ENCODE data around the gene HEY2.

- TF ChIP-seq CTCF (IDR thresholded peaks at IDR 0.05 in 2 of 3, conservative IDR thresholded peaks at IDR 0.05 in 1 of 3; ENCODE audit: control insufficient read depth in 2 of 3, extremely low read depth in 1 of 3, insufficient read depth in 1 of 3, low read depth in 3 of 3, low read length in 3 of 3) (no peak), MAX (IDR thresholded peaks at IDR 0.05; ENCODE audit: low read depth, low read length) (no peak), BCLAF1 (IDR thresholded peaks at IDR 0.05) (no peak), IRF3 (IDR thresholded peaks at IDR 0.05) (no peak), ZNF24 (IDR thresholded peaks at IDR 0.05) (no peak), EZH2 (IDR thresholded peaks at IDR 0.05; ENCODE audit: borderline replicate concordance, control insufficient read depth, low read depth, low read length) (no peak), SMC3 (IDR thresholded peaks at IDR 0.05; ENCODE audit: borderline replicate concordance, low read length) (no peak), ATF7 (IDR thresholded peaks at IDR 0.05; ENCODE audit: low read depth) (no peak), POU2F2 (IDR thresholded peaks at IDR 0.05; ENCODE audit: borderline replicate concordance, low read depth, low read length) (no peak), SMAD5 (IDR thresholded peaks at IDR 0.05; ENCODE audit: low read depth) (no peak)
Observed at GRCh38 chr6:125738276-125738675, 11.2 kb upstream of the HEY2 start.
